Measurements from ENCODE around the gene GPR137C.

GPR137C gene

DNA sequence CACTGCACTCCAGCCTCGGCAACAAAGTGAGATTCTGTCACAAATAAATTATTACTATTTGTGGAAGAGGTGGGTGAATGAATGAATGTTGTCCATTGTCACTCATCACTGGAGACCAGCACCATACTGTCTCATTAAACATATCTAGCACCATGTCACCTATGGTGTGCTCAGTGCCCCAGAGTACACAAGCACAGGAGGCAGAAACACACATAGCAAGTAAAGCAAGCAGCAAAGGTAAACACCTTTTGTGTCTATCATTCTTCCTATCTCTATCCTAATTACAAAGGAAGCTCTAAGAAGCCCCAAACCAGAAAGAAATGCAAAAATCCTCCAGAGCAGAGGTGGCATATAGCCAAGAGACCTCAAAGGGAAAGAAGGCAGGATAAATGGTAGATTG is 133.5 kb downstream of the GPR137C start:
- no peak for FAIRE-seq
